HG03103 (cell line): Measurements from ENCODE around the gene ST6GALNAC4.
"Not testable (repeated sequence)": the region's sequence is repeated elsewhere in the genome, so short reads cannot be mapped to it uniquely, and the experiment has no call there.

ENCODE experiments used
- ATAC-seq: cut with Tn5 transposase; IDR thresholded peaks from one replicate; pipeline ENCODE4 v1.9.1; 2021; ENCODE audit warnings: low read depth; ENCODE audit not compliant: unreplicated experiment

The ST6GALNAC4 gene

DNA sequence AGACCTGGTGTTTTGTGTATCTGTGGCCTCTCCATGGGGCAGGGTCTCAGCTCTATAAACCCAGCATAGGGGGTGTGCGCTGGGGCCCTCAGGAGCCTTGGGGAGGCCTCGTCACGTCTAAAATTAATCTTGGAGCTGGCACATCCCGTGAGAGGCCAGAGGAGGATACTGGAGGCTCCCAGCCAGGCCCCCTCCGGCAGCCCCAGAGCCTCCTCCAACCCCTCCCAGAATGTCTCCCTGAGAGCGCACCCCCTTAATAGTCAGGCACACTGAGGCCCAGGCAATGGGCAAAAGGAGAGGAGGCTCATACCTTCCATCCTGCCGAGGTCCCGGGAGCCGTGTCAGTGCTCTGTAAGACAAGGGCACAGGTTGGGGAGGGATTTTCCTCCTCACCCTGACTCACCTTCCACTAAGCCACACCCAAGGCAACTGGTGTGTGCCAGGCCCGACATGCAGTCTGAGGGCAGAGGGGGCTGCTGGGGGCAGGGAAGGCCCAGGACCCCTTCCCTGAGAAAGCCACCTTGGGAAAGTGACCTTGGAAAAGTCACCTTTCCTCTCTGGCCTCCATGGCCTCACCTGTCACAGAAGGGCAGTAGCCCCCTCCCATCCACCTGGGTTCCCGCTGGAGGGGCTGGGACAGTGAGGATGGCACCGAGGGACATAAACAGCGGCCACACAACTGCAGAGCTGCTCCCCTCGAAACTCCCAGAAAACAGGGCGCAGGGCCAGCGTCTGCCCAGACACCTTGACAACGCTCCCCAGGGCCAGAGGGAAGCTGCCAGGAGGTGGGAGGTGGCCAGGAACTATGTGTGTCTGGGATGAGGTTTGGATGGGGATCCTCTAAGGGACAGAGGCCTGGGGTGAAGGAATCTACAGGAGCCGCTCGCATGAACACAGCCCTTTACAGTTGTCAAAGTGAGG lies 42.3 kb downstream of the ST6GALNAC4 start:
- ATAC-seq = no peak

DNA sequence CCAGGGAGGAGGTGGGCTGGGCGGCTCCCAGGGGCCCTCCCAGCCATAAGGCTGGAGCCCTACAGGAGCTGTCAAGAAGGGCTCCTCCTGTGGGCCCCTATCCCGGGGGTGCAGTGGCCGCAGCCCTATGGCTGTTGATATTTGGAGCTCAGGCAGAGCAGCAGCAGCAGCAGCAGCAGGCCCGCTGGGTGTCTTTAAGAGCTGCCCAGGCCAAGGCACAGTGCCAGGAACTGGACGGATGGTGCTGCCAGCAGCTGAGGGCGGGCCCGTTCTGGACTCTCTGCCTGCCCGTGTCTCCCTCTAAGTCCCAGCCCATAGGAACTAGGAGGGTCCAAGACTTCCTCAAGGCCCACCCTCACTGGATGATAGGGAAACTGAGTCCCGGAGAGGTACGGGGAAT lies 43.0 kb downstream of the ST6GALNAC4 start:
- ATAC-seq = no peak

DNA sequence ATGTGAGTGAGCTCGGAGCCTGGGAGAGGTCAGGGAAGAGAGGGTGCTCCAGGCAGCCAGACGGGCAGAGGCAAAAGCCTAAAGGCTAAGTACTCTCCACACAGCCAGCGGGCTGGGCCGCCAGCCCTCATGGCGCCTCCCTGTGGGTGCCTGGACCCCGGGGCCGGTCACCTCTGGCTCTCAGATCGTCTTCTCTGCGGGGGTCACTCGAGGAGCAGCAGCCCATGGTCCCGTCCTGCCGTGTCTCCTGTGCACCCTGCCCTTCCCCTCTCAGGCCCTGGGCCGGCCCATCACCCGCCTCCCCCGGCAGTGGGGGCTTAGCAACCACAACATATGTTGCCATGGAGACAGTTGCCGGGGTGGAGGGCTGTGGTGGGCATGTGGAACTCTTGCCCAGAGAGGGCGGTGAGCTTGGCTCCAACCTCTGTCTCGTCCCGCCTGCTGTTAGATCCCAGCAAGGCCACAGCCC lies 43.6 kb downstream of the ST6GALNAC4 start:
- ATAC-seq = no peak

- ATAC-seq = no peak
Measured at GRCh38 chr9:127872369-127873222, 44.2 kb downstream of the ST6GALNAC4 start.

GRCh38 chr9:127871531-127871930 lies 45.3 kb downstream of the ST6GALNAC4 start:
- no peak for ATAC-seq

DNA sequence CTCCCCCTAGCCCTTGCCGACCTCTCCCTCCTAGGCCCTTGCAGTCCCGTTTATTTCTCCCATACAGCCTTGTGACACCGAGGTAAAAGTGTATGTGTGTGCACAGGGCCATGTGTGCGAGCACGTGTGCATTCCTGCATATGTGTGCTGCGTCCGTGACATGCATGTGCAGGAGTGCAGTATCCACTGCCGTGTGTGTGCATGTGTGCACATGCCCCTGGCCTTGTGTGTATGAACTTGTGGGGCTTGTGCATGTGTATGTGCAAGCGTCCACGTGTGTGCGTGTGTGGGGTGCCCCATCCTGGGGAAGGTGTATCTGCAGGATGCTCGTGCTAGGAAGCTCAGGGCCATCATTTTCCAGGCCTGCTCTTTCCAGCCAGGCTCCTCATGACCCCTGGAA lies 46.0 kb downstream of the ST6GALNAC4 start:
- ATAC-seq = no peak

GRCh38 chr9:127870153-127870491 lies 46.7 kb downstream of the ST6GALNAC4 start:
- ATAC-seq = not testable (repeated sequence)

GRCh38 chr9:127869310-127870152 lies 47.3 kb downstream of the ST6GALNAC4 start:
- ATAC-seq = no peak

DNA sequence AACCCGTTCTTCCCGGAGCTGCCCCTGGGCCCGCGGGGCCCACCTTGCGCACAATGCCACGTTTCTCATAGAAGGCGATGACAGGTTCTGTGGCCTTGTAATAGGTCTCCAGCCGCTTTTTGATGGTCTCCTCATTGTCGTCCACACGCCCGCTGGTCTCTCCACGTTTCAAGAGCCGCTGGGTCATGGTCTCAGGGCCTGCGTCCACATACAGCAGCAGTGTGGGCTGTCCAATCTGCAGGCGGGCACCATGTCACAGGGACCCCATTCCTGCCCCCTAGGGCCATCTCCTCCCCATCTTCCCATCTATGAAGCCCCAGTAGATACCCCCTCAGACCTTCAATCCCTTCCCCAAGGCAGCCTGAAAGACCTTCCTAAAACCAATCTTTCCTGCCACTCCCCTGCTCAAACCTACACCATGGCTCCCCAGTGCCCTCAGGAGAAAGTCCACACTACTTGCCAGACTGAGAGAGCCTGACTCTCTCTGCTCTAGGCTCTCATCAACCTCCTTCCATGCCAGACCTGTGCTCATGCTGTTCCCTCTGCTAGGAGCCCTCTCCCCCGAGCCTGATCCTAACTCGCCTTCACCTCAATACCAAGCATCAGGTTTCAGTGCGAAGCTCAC lies 48.5 kb downstream of the ST6GALNAC4 start:
- ATAC-seq = no peak

DNA sequence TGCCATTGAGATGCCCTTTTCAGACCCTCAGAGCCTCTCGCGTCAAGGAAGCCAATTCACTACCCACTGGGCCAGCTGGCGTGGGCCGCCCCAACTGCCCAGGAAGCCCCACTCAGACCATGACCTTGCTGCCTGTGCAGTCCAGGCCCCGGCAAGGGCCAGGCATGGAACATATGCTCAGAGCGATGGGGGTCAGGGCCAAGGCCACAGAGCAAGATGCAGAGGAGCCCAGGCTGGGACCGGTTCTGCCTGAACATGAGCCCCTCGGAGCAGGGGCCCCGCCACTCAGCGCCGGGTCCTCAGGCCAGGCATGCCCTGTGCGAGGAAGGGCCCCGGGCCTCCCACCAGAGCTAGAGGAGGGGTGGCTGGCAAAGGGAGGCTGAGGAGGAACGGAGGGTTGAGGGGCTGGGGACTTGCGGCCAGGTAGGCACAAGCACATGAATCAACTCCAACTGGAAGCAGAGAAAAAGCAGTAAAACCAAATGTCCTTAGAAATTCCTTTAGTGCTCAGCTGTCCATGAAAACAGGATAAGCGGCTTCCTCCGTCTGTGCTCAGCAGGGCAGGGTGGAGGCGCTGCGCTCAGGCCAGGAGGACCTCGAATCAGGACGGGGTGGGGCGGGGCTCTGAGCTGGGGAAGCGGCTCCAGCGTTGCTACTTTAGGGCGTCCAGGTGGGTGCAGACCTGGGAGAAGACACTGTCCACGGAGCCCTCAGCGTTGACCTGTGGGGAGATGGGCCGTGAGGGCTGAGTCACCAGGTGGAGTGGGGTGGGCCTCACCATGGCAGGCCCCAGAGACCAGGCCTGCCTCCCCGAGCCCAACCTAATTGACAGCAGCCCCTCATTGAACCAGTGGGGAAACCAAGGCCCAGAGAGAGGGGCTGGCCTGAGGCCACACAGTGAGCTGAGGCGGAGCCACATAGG lies 49.2 kb downstream of the ST6GALNAC4 start:
- ATAC-seq = no peak

DNA sequence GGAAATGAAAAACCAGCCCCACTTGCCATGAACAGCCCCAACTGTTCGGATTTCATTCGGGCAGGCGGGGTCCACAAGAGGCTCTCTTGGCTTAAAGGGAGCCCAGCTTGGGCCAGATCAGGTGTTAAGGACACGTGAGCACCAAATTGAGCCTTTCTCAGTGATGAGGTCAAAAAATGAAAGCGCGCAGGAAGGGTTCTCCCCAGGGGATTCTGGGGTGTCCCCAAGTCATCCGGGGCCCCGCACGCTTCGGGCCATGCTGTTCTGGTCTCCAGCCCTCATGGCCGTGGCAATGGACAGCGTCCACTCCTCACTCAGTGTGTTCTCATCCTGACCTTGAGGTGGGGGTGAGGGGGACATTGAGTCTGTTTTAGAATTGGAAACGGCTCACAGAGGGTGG lies 50.3 kb downstream of the ST6GALNAC4 start:
- no peak for ATAC-seq

DNA sequence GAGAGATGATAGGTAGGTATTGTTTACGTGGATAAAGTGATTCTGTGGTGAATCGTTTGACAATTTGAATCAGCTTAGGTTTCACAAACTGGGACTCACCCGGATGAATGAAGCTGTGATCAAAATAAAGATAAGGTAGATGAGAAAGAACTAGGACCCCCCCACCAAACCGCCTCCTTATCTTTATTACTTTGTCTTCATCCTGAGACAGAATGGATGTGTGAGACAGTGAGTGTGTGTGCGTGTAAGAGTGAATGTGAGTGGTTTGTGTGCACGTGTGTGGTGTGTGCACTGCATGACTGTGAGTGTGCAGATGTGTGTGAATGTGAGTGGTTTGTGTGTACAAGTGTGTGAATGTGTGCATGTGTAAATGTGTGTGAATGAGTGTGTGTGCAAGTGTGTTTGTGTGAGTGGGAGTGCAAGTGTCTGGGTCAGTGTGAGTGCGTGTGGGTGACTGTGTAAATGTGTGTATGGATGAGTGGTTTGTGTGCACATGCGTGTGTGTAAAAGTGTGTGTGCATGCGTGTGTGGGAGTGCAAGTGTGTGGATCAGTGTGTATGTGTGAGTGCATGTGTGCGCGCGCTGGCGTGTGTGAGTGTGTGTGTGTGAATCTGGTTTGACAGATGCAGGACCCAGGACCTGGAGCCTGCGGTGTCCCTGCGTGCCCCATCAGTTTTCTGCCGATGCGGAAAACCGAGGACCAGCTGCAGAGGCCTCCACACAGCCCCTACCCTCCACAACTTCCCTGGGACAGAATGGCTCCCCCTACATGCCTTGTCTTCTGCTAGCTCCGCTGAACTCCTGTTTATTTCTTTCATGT lies 51.0 kb downstream of the ST6GALNAC4 start:
- ATAC-seq = no peak

GRCh38 chr9:127863191-127863621 lies 53.6 kb downstream of the ST6GALNAC4 start:
- ATAC-seq = no peak

- no peak for ATAC-seq
Measured at GRCh38 chr9:127862075-127863011, 54.5 kb downstream of the ST6GALNAC4 start.

DNA sequence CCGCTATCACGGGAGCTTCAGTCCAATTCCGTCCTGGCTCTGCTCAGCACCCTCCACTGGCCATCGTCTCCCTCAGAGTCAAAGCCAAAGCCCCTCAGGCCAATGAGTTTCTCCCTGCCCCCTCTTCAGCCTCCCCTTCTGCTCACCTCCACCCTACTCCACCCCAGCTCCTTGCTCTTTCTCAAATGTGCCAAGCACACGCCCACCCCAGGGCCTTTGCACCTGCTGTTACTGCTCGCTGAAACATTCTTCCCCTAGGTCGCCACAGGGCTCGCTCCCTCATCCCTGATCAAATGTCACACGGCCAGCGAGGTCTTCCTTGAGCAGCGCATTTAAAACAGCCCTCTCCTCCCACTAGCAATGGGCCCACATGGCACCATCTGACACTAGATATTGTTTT lies 56.1 kb downstream of the ST6GALNAC4 start:
- no peak for ATAC-seq

DNA sequence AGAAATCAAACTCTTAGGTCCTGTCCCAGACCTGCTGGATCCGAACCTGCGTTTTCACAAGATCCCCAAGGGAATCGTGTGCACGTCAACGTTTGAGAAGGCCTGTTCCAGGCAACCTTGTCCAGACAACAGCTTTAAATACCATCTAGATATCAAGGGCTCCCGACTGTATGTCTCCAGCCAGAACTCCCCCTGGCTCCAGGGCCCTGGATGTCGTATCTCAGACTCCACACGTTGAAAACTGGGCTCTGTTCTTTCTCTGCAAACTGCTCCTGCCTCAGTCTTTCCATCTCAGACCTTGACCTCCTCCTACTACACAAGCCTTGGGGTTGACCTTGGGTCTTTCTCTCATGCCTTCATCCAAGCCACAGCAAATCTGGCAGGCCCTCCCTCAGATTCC lies 56.6 kb downstream of the ST6GALNAC4 start:
- ATAC-seq = no peak

DNA sequence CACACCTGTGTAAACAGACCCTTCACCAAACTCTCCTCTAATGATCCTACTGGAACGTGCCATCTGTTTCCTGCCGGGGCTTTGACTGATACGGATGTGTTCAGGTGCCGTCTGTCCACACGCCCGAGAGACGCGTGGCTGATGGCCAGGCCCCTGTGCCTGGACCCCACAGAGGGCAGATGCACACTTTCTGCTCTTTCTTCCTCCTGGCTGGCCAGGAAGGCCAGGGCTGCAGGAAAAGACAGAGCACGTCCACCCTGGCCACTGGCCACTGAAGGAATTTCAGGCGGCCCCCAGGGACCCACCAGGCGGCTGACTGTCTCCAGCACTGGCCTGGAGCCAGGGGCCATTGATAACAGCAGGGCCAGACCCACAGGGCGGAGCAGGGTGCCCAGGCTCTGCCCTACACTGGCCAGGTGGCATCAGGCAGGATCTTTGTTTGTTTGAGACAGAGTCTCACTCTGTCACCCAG lies 58.8 kb downstream of the ST6GALNAC4 start:
- no peak for ATAC-seq
